ENCODE results near the gene BIVM.

DNA sequence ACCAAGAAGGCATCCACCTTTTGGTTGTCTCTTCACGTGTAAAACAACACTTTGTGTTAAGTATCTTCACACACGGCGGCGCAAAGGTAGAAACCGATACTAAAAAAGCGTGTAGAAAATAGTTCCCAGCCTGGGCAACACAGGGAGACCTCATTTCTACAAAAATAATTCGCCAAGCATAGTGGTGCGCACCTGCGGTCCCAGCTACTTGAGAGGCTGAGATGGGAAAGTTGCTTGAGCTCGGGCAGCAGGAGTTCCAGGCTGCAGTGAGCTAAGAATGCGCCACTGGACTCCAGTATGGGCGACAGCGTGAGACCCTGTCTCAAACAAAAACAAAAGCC lies 46.3 kb downstream of the BIVM start:
- TF ChIP-seq SUZ12 (IDR thresholded peaks at IDR 0.05; ENCODE audit: extremely low read depth, insufficient read depth, insufficient read length), result no peak
- no peak for TF ChIP-seq YY1 (IDR thresholded peaks at IDR 0.05; ENCODE audit: insufficient read depth, insufficient read length)
